Measurements from ENCODE around the gene RNF167. TPM values are rescaled to one million over a fixed set of nuclear protein-coding genes. Genes with fewer than 3 reads are reported as not detected.

Gene RNF167
- polyA plus RNA-seq, 4 donors, result 108 to 132 (median 123) TPM

GRCh38 chr17:4949321-4950074, 9.4 kb downstream of the RNF167 start:
- Histone ChIP-seq H3K9me3 (ENCODE audit: control insufficient read depth in 2 of 2, insufficient read depth in 1 of 2, low read depth in 1 of 2, low read length in 1 of 2) (no peaks in the 10 kb centered on the region), H3K27ac (ENCODE audit: low read depth in 1 of 3, low read length in 2 of 3) (peak overlapping the region; percentile 91 to 100 (median 99)), H3K4me1 (ENCODE audit: control insufficient read depth in 3 of 3, insufficient read depth in 2 of 3, low read depth in 1 of 3, low read length in 2 of 3) (peaks cover 3 to 40% (median 13%) of the 10 kb centered on the region in 3 donors), H3K4me3 (ENCODE audit: low read depth in 1 of 3, low read length in 3 of 3) (peak overlapping the region; percentile 54 to 93 (median 87)), H3K36me3 (ENCODE audit: control insufficient read depth in 3 of 3, insufficient read depth in 2 of 3, low read depth in 1 of 3, low read length in 3 of 3) (peaks cover 0 to 26% (median 12%) of the 10 kb centered on the region in 3 donors), H3K27me3 (ENCODE audit: control insufficient read depth in 3 of 3, insufficient read depth in 3 of 3, low read length in 3 of 3) (no peaks in the 10 kb centered on the region)
- DNase-seq, result peak; percentile 91 to 93
- no peak for FAIRE-seq
- 0 to 1% (median 1%) methylated on average over 42 to 75 of the region's 75 CpGs for WGBS, 3 donors

GRCh38 chr17:4950075-4950745, 10.1 kb downstream of the RNF167 start:
- H3K4me3 ChIP-seq (ENCODE audit: low read depth in 1 of 3, low read length in 3 of 3), result peak overlapping the region in 2 of 3 donors; percentile 69 to 87
- no peaks in the 10 kb centered on the region for H3K9me3 ChIP-seq (ENCODE audit: control insufficient read depth in 2 of 2, insufficient read depth in 1 of 2, low read depth in 1 of 2, low read length in 1 of 2)
- H3K36me3 ChIP-seq (ENCODE audit: control insufficient read depth in 3 of 3, insufficient read depth in 2 of 3, low read depth in 1 of 3, low read length in 3 of 3), result peaks cover 0 to 19% (median 7%) of the 10 kb centered on the region in 3 donors
- peak overlapping the region; percentile 95 to 100 (median 97) for H3K27ac ChIP-seq (ENCODE audit: low read depth in 1 of 3, low read length in 2 of 3)
- DNase-seq (peak in 1 of 2 donors; percentile 67), FAIRE-seq (no peak)
- H3K27me3 ChIP-seq (ENCODE audit: control insufficient read depth in 3 of 3, insufficient read depth in 3 of 3, low read length in 3 of 3), result no peaks in the 10 kb centered on the region
- WGBS, 3 donors, result 2 to 4% (median 2%) methylated on average over 31 to 52 of the region's 52 CpGs
- peaks cover 0 to 35% (median 13%) of the 10 kb centered on the region in 3 donors for H3K4me1 ChIP-seq (ENCODE audit: control insufficient read depth in 3 of 3, insufficient read depth in 2 of 3, low read depth in 1 of 3, low read length in 2 of 3)

- Histone ChIP-seq H3K9me3 (ENCODE audit: control insufficient read depth in 2 of 2, insufficient read depth in 1 of 2, low read depth in 1 of 2, low read length in 1 of 2) (no peaks in the 10 kb centered on the region), H3K27me3 (ENCODE audit: control insufficient read depth in 3 of 3, insufficient read depth in 3 of 3, low read length in 3 of 3) (no peaks in the 10 kb centered on the region), H3K4me3 (ENCODE audit: low read depth in 1 of 3, low read length in 3 of 3) (peak within 1 kb of the TSS in 2 of 3 donors; percentile 69 to 87), H3K27ac (ENCODE audit: low read depth in 1 of 3, low read length in 2 of 3) (peak within 1 kb of the TSS; percentile 95 to 100 (median 97)), H3K36me3 (ENCODE audit: control insufficient read depth in 3 of 3, insufficient read depth in 2 of 3, low read depth in 1 of 3, low read length in 3 of 3) (peaks cover 0 to 13% (median 5%) of the 10 kb centered on the region in 3 donors), H3K4me1 (ENCODE audit: control insufficient read depth in 3 of 3, insufficient read depth in 2 of 3, low read depth in 1 of 3, low read length in 2 of 3) (peaks cover 0 to 29% (median 10%) of the 10 kb centered on the region in 3 donors)
- FAIRE-seq (no peak), DNase-seq (peak in 1 of 2 donors; percentile 39)
- 26 to 43% (median 37%) methylated on average over 7 of the region's 7 CpGs for WGBS, 3 donors
Observed at GRCh38 chr17:4950746-4951204, 10.7 kb downstream of the RNF167 start, which contains the start of gene ENO3. Gene ENO3, plus strand, starts transcription at chr17:4951119. Its CDS starts 711 bp downstream, at chr17:4951830.

- 83 to 93% (median 85%) methylated on average over 3 of the region's 3 CpGs for WGBS, 3 donors
- no peak for DNase-seq
- H3K36me3 ChIP-seq (ENCODE audit: control insufficient read depth in 3 of 3, insufficient read depth in 2 of 3, low read depth in 1 of 3, low read length in 3 of 3), result peaks cover 0 to 9% (median 0%) of the 10 kb centered on the region in 3 donors
- H3K27ac ChIP-seq (ENCODE audit: low read depth in 1 of 3, low read length in 2 of 3), result peak overlapping the region in 1 of 3 donors; percentile 100
- H3K4me3 ChIP-seq (ENCODE audit: low read depth in 1 of 3, low read length in 3 of 3), result no peak overlapping the region
- H3K4me1 ChIP-seq (ENCODE audit: control insufficient read depth in 3 of 3, insufficient read depth in 2 of 3, low read depth in 1 of 3, low read length in 2 of 3), result peaks cover 0 to 22% (median 7%) of the 10 kb centered on the region in 3 donors
- H3K27me3 ChIP-seq (ENCODE audit: control insufficient read depth in 3 of 3, insufficient read depth in 3 of 3, low read length in 3 of 3), result no peaks in the 10 kb centered on the region
- H3K9me3 ChIP-seq (ENCODE audit: control insufficient read depth in 2 of 2, insufficient read depth in 1 of 2, low read depth in 1 of 2, low read length in 1 of 2), result no peaks in the 10 kb centered on the region
- FAIRE-seq, result no peak
Observed at GRCh38 chr17:4951486-4951885, 11.4 kb downstream of the RNF167 start.

- Histone ChIP-seq H3K9me3 (ENCODE audit: control insufficient read depth in 2 of 2, insufficient read depth in 1 of 2, low read depth in 1 of 2, low read length in 1 of 2) (no peaks in the 10 kb centered on the region), H3K4me1 (ENCODE audit: control insufficient read depth in 3 of 3, insufficient read depth in 2 of 3, low read depth in 1 of 3, low read length in 2 of 3) (peaks cover 0 to 19% (median 4%) of the 10 kb centered on the region in 3 donors), H3K36me3 (ENCODE audit: control insufficient read depth in 3 of 3, insufficient read depth in 2 of 3, low read depth in 1 of 3, low read length in 3 of 3) (peaks cover 0 to 17% (median 0%) of the 10 kb centered on the region in 3 donors), H3K27ac (ENCODE audit: low read depth in 1 of 3, low read length in 2 of 3) (no peak overlapping the region), H3K4me3 (ENCODE audit: low read depth in 1 of 3, low read length in 3 of 3) (no peak overlapping the region), H3K27me3 (ENCODE audit: control insufficient read depth in 3 of 3, insufficient read depth in 3 of 3, low read length in 3 of 3) (no peaks in the 10 kb centered on the region)
- WGBS, 3 donors, result 71 to 77% (median 71%) methylated on average over 14 of the region's 14 CpGs
- no peak for DNase-seq
- no peak for FAIRE-seq
Observed at GRCh38 chr17:4953451-4953961, 13.4 kb downstream of the RNF167 start.

GRCh38 chr17:4955091-4955490, 15.0 kb downstream of the RNF167 start:
- no peak overlapping the region for H3K4me3 ChIP-seq (ENCODE audit: low read depth in 1 of 3, low read length in 3 of 3)
- WGBS, 3 donors, result 94 to 99% (median 97%) methylated on average over 8 of the region's 8 CpGs
- H3K27ac ChIP-seq (ENCODE audit: low read depth in 1 of 3, low read length in 2 of 3), result no peak overlapping the region
- FAIRE-seq, result no peak
- H3K36me3 ChIP-seq (ENCODE audit: control insufficient read depth in 3 of 3, insufficient read depth in 2 of 3, low read depth in 1 of 3, low read length in 3 of 3), result peaks cover 0 to 29% (median 0%) of the 10 kb centered on the region in 3 donors
- DNase-seq, result no peak
- H3K4me1 ChIP-seq (ENCODE audit: control insufficient read depth in 3 of 3, insufficient read depth in 2 of 3, low read depth in 1 of 3, low read length in 2 of 3), result peaks cover 4 to 29% (median 4%) of the 10 kb centered on the region in 3 donors
- no peaks in the 10 kb centered on the region for H3K9me3 ChIP-seq (ENCODE audit: control insufficient read depth in 2 of 2, insufficient read depth in 1 of 2, low read depth in 1 of 2, low read length in 1 of 2)
- H3K27me3 ChIP-seq (ENCODE audit: control insufficient read depth in 3 of 3, insufficient read depth in 3 of 3, low read length in 3 of 3), result no peaks in the 10 kb centered on the region

- Histone ChIP-seq H3K36me3 (ENCODE audit: control insufficient read depth in 3 of 3, insufficient read depth in 2 of 3, low read depth in 1 of 3, low read length in 3 of 3) (peaks cover 0 to 40% (median 0%) of the 10 kb centered on the region in 3 donors), H3K27me3 (ENCODE audit: control insufficient read depth in 3 of 3, insufficient read depth in 3 of 3, low read length in 3 of 3) (no peaks in the 10 kb centered on the region), H3K4me1 (ENCODE audit: control insufficient read depth in 3 of 3, insufficient read depth in 2 of 3, low read depth in 1 of 3, low read length in 2 of 3) (peaks cover 0 to 14% (median 4%) of the 10 kb centered on the region in 3 donors), H3K27ac (ENCODE audit: low read depth in 1 of 3, low read length in 2 of 3) (no peak overlapping the region), H3K9me3 (ENCODE audit: control insufficient read depth in 2 of 2, insufficient read depth in 1 of 2, low read depth in 1 of 2, low read length in 1 of 2) (no peaks in the 10 kb centered on the region), H3K4me3 (ENCODE audit: low read depth in 1 of 3, low read length in 3 of 3) (no peak overlapping the region)
- FAIRE-seq (no peak), DNase-seq (peak in 1 of 2 donors; percentile 27)
- 84 to 88% (median 88%) methylated on average over 10 of the region's 10 CpGs for WGBS, 3 donors
Observed at GRCh38 chr17:4956493-4957061, 16.5 kb downstream of the RNF167 start.

- Histone ChIP-seq H3K36me3 (ENCODE audit: control insufficient read depth in 3 of 3, insufficient read depth in 2 of 3, low read depth in 1 of 3, low read length in 3 of 3) (peaks cover 0 to 49% (median 0%) of the 10 kb centered on the region in 3 donors), H3K4me1 (ENCODE audit: control insufficient read depth in 3 of 3, insufficient read depth in 2 of 3, low read depth in 1 of 3, low read length in 2 of 3) (peaks cover 0 to 11% (median 4%) of the 10 kb centered on the region in 3 donors), H3K27ac (ENCODE audit: low read depth in 1 of 3, low read length in 2 of 3) (no peak overlapping the region), H3K27me3 (ENCODE audit: control insufficient read depth in 3 of 3, insufficient read depth in 3 of 3, low read length in 3 of 3) (no peaks in the 10 kb centered on the region), H3K4me3 (ENCODE audit: low read depth in 1 of 3, low read length in 3 of 3) (no peak overlapping the region), H3K9me3 (ENCODE audit: control insufficient read depth in 2 of 2, insufficient read depth in 1 of 2, low read depth in 1 of 2, low read length in 1 of 2) (no peaks in the 10 kb centered on the region)
- FAIRE-seq (no peak), DNase-seq (no peak)
- WGBS, 3 donors, result 31 to 75% (median 44%) methylated on average over 3 of the region's 3 CpGs
Observed at GRCh38 chr17:4958102-4958501, 18.0 kb downstream of the RNF167 start.
